Measurements from ENCODE around the gene PCAT7.
"Not testable (repeated sequence)": the region's sequence is repeated elsewhere in the genome, so short reads cannot be mapped to it uniquely, and the experiment has no call there.

PCAT7 gene

GRCh38 chr9:94563548-94563947 is 8.7 kb downstream of the PCAT7 start:
- no peak for DNase-seq (ENCODE audit: low read depth)

- DNase-seq (ENCODE audit: low read depth) = not testable (repeated sequence)
These were observed 9.4 kb downstream of the PCAT7 start for GRCh38 chr9:94564279-94564678.

- DNase-seq (ENCODE audit: low read depth) = no peak
These were observed 11.7 kb downstream of the PCAT7 start for GRCh38 chr9:94566550-94566949.

- DNase-seq (ENCODE audit: low read depth) = no peak
These were observed 12.4 kb downstream of the PCAT7 start for GRCh38 chr9:94567271-94567670.

GRCh38 chr9:94568250-94568889 is 13.5 kb downstream of the PCAT7 start:
- no peak for DNase-seq (ENCODE audit: low read depth)

- no peak for DNase-seq (ENCODE audit: low read depth)
These were observed 14.3 kb downstream of the PCAT7 start for GRCh38 chr9:94568972-94569712.

- DNase-seq (ENCODE audit: low read depth) = no peak
These were observed 21.2 kb downstream of the PCAT7 start for GRCh38 chr9:94576131-94576530.

- no peak for DNase-seq (ENCODE audit: low read depth)
These were observed 22.2 kb downstream of the PCAT7 start for GRCh38 chr9:94577036-94577435.

- no peak for DNase-seq (ENCODE audit: low read depth)
These were observed 22.7 kb downstream of the PCAT7 start for GRCh38 chr9:94577571-94577970.

- no peak for DNase-seq (ENCODE audit: low read depth)
These were observed 26.8 kb downstream of the PCAT7 start for GRCh38 chr9:94581728-94582127.

- no peak for DNase-seq (ENCODE audit: low read depth)
These were observed 29.7 kb downstream of the PCAT7 start for GRCh38 chr9:94584555-94584954.

- DNase-seq (ENCODE audit: low read depth) = no peak
These were observed 31.4 kb downstream of the PCAT7 start for GRCh38 chr9:94586316-94586715.

GRCh38 chr9:94586814-94587213 is 31.9 kb downstream of the PCAT7 start:
- DNase-seq (ENCODE audit: low read depth) = peak; percentile 29

- no peak for DNase-seq (ENCODE audit: low read depth)
These were observed 33.8 kb downstream of the PCAT7 start for GRCh38 chr9:94588681-94589080.

- not testable (repeated sequence) for DNase-seq (ENCODE audit: low read depth)
These were observed 36.2 kb downstream of the PCAT7 start for GRCh38 chr9:94591046-94591545.

GRCh38 chr9:94591876-94592275 is 37.0 kb downstream of the PCAT7 start:
- DNase-seq (ENCODE audit: low read depth) = no peak

- not testable (repeated sequence) for DNase-seq (ENCODE audit: low read depth)
These were observed 37.8 kb downstream of the PCAT7 start for GRCh38 chr9:94592683-94593082.

GRCh38 chr9:94593459-94594345 is 38.8 kb downstream of the PCAT7 start, which contains the start of gene FBP2:
FBP2 (minus strand) TSS chr9:94593824; CDS start chr9:94593726, 98 bp downstream.
- no peak for DNase-seq (ENCODE audit: low read depth)

- DNase-seq (ENCODE audit: low read depth) = no peak
These were observed 44.2 kb downstream of the PCAT7 start for GRCh38 chr9:94599102-94599501.

GRCh38 chr9:94600258-94600657 is 45.4 kb downstream of the PCAT7 start:
- DNase-seq (ENCODE audit: low read depth) = no peak

- no peak for DNase-seq (ENCODE audit: low read depth)
These were observed 45.8 kb downstream of the PCAT7 start for GRCh38 chr9:94600715-94601114.

GRCh38 chr9:94602666-94603065 is 47.8 kb downstream of the PCAT7 start:
- DNase-seq (ENCODE audit: low read depth) = no peak

Measured in EH (cell line).